OCI-LY1 (cell line): ENCODE measurements around the gene COL5A2.

Source experiments
- EZH2 ChIP-seq: fragments of 200-600 bp; sonication (generic), shearing (Covaris generic); IDR thresholded peaks from 2 replicates; pipeline ENCODE4 v1.8.0; 2017; ENCODE audit warnings: borderline replicate concordance, mixed run types, mild to moderate bottlenecking, antibody characterized with exemption, low read length, moderate library complexity, mixed read lengths
- TF ChIP-seq, protein P1 (sequence below): fragments of 200-600 bp; sonication (generic), shearing (Covaris generic); IDR thresholded peaks from 2 replicates; pipeline ENCODE4 v1.5.1; 2017; ENCODE audit warnings: mild to moderate bottlenecking, antibody characterized with exemption, low read length, moderate library complexity, mixed read lengths

DNA sequence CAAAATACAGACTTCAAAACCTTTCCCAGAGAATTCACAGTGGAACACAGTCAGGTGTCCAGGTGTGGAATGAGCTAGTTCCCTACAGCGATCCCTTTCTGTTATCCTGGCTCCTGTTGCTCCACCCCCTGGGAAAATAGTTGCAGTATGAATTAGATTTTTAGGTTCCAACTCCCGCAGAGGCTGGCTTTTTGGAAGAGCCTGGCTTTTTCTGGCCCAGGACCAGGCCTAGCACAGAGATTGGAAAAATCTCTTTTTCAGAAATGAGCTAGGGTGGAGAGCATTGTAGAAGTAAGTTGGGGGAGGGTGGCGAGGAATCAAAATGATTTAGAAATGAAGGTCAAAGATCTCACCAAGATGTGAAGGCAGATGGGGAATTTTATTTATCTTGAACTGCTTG lies 27.1 kb downstream of the COL5A2 start:
- no peak for TF ChIP-seq EZH2
- TF ChIP-seq, protein P1, sequence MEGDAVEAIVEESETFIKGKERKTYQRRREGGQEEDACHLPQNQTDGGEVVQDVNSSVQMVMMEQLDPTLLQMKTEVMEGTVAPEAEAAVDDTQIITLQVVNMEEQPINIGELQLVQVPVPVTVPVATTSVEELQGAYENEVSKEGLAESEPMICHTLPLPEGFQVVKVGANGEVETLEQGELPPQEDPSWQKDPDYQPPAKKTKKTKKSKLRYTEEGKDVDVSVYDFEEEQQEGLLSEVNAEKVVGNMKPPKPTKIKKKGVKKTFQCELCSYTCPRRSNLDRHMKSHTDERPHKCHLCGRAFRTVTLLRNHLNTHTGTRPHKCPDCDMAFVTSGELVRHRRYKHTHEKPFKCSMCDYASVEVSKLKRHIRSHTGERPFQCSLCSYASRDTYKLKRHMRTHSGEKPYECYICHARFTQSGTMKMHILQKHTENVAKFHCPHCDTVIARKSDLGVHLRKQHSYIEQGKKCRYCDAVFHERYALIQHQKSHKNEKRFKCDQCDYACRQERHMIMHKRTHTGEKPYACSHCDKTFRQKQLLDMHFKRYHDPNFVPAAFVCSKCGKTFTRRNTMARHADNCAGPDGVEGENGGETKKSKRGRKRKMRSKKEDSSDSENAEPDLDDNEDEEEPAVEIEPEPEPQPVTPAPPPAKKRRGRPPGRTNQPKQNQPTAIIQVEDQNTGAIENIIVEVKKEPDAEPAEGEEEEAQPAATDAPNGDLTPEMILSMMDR = no peak
